GM19193 (cell line): Measurements from ENCODE around the gene AMDHD1.

ENCODE experiments used
- POLR2A ChIP-seq: IDR thresholded peaks from 4 replicates; pipeline ENCODE4 v1.6.1; 2011; ENCODE audit not compliant: insufficient read depth, insufficient read length; ENCODE audit errors: extremely low read depth

The AMDHD1 gene

GRCh38 chr12:95943330-95943842 lies at the start of gene AMDHD1:
Gene AMDHD1 (plus strand): TSS chr12:95943331. CDS start chr12:95943399, 68 bp downstream.
- TF ChIP-seq POLR2A: no peak

DNA sequence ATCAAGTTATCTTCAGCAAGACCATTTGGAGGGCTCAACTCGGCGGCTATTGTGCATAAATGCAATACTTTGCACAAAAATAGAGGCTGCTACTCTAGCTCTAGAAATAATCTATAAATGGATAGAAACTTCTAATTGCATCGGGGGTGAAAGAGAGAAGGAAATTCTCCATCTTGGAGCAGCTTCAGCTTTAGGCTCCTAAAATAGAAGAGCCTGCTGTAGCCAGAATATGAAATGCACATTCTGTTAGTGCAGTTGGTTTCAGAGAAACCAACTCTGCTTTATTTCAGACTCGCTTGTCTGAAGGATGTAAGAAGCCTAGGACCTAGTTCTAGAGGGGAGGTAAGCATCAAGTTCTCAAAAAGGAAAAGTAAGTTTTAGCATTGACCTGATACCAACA lies 46.3 kb upstream of the AMDHD1 start:
- no peak for TF ChIP-seq POLR2A

GRCh38 chr12:95898081-95898480 lies 45.0 kb upstream of the AMDHD1 start:
- TF ChIP-seq POLR2A: no peak

- no peak for TF ChIP-seq POLR2A
Measured at GRCh38 chr12:95908573-95908972, 34.6 kb upstream of the AMDHD1 start.

DNA sequence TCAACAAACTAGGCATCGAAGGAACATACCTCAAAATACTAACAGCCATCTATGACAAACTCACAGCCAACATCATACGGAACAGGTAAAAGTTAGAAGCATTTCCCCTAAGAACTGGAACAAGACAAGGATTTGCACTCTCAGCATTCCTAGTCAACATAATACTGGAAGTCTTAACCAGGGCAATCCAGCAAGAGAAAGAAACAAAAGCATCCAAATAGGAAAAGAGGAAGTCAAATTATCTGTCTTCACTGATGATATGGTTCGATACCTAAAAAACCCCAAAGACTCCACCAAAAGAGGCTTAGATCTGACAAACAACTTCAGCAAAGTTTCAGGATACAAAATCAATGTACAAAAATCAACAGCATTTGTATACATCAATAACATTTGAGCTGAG lies 33.3 kb upstream of the AMDHD1 start:
- no peak for TF ChIP-seq POLR2A

GRCh38 chr12:95918194-95918993 lies 24.7 kb upstream of the AMDHD1 start:
- no peak for TF ChIP-seq POLR2A

DNA sequence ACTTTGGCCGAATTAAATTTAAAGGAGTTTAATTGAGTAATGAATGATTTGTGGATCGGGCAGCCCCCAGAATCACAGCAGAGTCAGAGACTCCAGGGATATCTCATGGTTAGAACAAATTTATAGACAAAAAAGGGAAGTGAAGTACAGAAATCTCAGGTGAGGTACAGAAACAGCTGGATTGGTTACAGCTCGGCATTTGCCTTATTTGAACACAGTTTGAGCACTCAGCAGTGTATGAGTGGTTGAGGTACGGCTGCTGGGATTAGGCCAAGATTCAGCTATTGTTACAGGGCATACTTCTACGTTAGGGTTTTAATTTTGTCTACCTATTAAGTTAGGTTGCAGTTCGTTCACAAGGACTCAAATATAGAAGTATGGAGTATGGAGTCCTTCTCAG lies 24.0 kb upstream of the AMDHD1 start:
- TF ChIP-seq POLR2A: no peak

DNA sequence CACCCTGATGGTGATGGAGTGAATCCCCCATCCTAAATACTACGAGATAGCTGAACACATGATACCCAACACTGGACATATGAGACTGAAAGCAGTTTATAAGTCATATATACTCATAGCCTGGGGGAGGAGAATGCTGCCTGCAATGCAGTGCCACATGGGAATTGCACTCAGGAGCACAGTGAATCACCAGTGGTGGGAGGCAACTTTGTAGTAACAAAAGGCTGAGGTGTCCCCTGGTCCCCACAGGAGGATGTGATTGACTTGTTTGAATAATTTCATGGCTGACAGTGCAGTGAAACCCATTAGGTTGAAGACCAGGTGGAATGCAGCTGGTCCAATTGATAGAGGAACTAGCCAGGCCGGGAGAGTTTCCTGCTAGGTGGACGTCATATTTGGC lies 20.9 kb upstream of the AMDHD1 start:
- TF ChIP-seq POLR2A: no peak

- no peak for TF ChIP-seq POLR2A
Measured at GRCh38 chr12:95940514-95940913, 2.6 kb upstream of the AMDHD1 start.

DNA sequence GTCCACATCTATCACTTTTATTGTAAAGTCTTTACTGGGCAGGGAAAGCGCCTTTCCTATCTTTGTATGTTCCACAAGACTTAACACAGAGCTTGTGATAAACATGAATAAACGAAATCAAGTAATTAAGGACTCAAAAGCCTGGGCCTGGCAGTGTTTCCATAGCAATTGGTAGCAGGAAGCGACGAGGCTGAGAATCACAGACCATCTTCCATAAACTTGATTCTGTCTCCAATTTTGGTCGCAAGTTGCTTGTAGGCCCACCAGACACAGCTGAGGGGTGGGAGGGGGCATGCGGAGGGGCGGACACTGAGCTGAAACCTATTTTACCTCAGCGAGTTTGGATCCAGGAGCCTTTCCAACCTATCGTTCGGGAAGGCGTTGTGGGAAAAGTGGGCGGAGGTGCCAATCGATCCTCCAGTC lies 1.0 kb upstream of the AMDHD1 start:
- no peak for TF ChIP-seq POLR2A

DNA sequence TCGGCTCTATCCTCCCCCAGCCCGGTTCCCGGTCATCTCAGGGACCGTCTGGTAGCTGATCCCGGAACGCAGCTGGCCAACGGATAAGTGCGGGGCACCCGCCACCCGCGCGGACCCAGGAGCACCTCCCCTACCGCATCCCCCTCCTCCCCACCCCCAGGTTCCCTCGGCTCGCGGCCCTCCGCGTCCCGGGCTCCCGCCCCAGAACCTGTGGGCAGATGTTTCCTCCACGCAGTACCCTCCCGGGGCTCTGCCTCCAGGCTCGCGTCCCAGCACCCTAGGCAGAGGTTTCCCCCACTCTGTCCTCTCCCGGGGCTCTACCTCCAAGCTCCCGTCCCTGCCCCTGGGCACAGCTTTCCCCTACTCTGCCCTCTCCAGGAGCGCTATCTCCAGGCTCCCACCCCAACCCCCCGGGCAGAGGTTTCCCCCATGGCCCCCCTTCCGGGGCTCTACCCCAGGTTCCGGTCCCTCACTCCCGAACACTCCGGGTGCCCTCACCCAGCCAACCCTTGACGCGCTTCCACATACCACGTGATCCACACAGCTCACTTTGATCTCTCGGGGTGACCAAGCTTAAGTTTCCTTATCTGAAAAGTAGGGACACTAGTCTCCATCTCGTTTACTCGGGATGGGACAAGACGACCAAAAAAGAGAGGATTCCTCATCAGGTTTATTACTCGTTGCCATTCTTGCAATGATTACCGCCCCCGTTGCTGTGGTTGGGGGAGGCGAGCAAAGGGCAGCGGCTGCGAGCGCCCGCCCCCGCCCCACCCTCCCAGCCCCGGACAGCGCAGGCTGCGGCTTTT lies 404 bp upstream of the AMDHD1 start, which contains the start of gene CCDC38:
Gene CCDC38 (minus strand): TSS at position 91 of the 806 bp plus-strand sequence. CDS start 6,105 bp downstream, outside the sequence.
- TF ChIP-seq POLR2A: peak; percentile 85

GRCh38 chr12:95944108-95944704 lies 1.1 kb downstream of the AMDHD1 start:
- TF ChIP-seq POLR2A: no peak

DNA sequence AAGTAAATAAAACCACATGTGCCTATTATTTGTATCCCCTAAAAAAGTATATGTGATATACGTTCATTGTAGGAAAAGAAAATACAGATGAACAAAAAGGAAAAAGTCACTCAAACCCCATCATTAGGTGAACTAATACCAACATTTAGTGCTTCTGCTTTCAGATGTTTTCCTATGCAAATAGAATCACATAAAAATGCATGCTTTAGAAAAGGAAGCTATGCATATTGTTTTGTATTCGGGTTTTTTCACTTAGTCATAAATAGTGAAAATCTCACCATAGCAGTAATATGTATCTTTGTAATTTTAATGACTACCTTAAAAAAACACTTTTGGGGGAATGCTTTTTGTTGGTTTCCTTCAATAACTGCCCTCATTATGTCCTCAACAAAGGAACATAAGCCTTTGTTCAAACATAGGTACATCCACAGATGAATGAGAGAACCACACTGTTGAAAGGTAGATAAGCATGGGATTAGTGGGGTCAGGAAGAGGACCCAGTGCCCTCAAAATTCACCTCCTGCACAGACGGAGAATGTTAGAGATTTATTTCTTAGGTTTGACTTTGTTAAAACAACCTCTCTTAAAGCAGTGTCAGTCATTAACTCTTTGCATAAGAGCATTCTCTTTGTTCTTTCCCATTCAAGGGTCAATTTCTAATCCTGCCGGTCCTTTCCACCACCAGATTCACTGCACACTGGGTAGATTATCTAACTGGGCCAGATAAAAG lies 6.5 kb downstream of the AMDHD1 start:
- no peak for TF ChIP-seq POLR2A

GRCh38 chr12:95951515-95951914 lies 8.4 kb downstream of the AMDHD1 start:
- TF ChIP-seq POLR2A: no peak
